SHP77 (cell line): ENCODE measurements around the gene NUTM2A.
"Not testable (repeated sequence)": the region's sequence is repeated elsewhere in the genome, so short reads cannot be mapped to it uniquely, and the experiment has no call there.

ENCODE experiments used
- DNase-seq, 2 experiments: peaks; one replicate each; lab custom pipeline; 2025; lab: John Stamatoyannopoulos, UW

NUTM2A gene

GRCh38 chr10:87225148-87225547 is at the start of gene NUTM2A:
NUTM2A (plus strand) TSS chr10:87225448; CDS start chr10:87225831, 383 bp downstream.
- not testable (repeated sequence) for DNase-seq

- not testable (repeated sequence) for DNase-seq
Measured at GRCh38 chr10:87177587-87177986, 47.7 kb upstream of the NUTM2A start.

- DNase-seq = not testable (repeated sequence)
Measured at GRCh38 chr10:87184421-87184820, 40.8 kb upstream of the NUTM2A start.

- not testable (repeated sequence) for DNase-seq
Measured at GRCh38 chr10:87186016-87186415, 39.2 kb upstream of the NUTM2A start.

GRCh38 chr10:87187573-87187972 is 37.7 kb upstream of the NUTM2A start:
- not testable (repeated sequence) for DNase-seq

- not testable (repeated sequence) for DNase-seq
Measured at GRCh38 chr10:87191841-87192240, 33.4 kb upstream of the NUTM2A start.

GRCh38 chr10:87200924-87201323 is 24.3 kb upstream of the NUTM2A start:
- DNase-seq = peak in 1 of 2 experiments; percentile 14

GRCh38 chr10:87204801-87205200 is 20.4 kb upstream of the NUTM2A start:
- not testable (repeated sequence) for DNase-seq

GRCh38 chr10:87206922-87207321 is 18.3 kb upstream of the NUTM2A start:
- DNase-seq = not testable (repeated sequence)

- not testable (repeated sequence) for DNase-seq
Measured at GRCh38 chr10:87210309-87210708, 14.9 kb upstream of the NUTM2A start.

- DNase-seq = not testable (repeated sequence)
Measured at GRCh38 chr10:87211848-87212247, 13.4 kb upstream of the NUTM2A start.

- not testable (repeated sequence) for DNase-seq
Measured at GRCh38 chr10:87213150-87213765, 12.0 kb upstream of the NUTM2A start.

- DNase-seq = not testable (repeated sequence)
Measured at GRCh38 chr10:87213806-87214205, 11.4 kb upstream of the NUTM2A start.

GRCh38 chr10:87216120-87216519 is 9.1 kb upstream of the NUTM2A start:
- not testable (repeated sequence) for DNase-seq

- DNase-seq = not testable (repeated sequence)
Measured at GRCh38 chr10:87219370-87219769, 5.9 kb upstream of the NUTM2A start.

- not testable (repeated sequence) for DNase-seq
Measured at GRCh38 chr10:87222789-87223188, 2.5 kb upstream of the NUTM2A start.

GRCh38 chr10:87228247-87228646 is 3.0 kb downstream of the NUTM2A start:
- DNase-seq = not testable (repeated sequence)

GRCh38 chr10:87229211-87229610 is 4.0 kb downstream of the NUTM2A start:
- DNase-seq = not testable (repeated sequence)

GRCh38 chr10:87234854-87235253 is 9.6 kb downstream of the NUTM2A start:
- DNase-seq = not testable (repeated sequence)

GRCh38 chr10:87237244-87237643 is 12.0 kb downstream of the NUTM2A start:
- not testable (repeated sequence) for DNase-seq

GRCh38 chr10:87239346-87239808 is 14.1 kb downstream of the NUTM2A start:
- DNase-seq = not testable (repeated sequence)

- not testable (repeated sequence) for DNase-seq
Measured at GRCh38 chr10:87242192-87242591, 16.9 kb downstream of the NUTM2A start.

GRCh38 chr10:87247335-87247734 is 22.1 kb downstream of the NUTM2A start:
- not testable (repeated sequence) for DNase-seq
